HepG2 (cell line): ENCODE results near the gene NEBL. TPM values are rescaled to one million over a fixed set of nuclear protein-coding genes. Genes with fewer than 3 reads are reported as not detected.

Experiments
- ATAC-seq: fragments of 200-7000 bp; cut with Tn5 transposase; 3 replicates; pipeline ENCODE4 v1.9.1; 2020; ENCODE audit warnings: mild to moderate bottlenecking, moderate library complexity
- BruUV-seq: library from RNA; stranded (reverse); fragments of 400-500 nt; replicated peaks from 2 replicates; lab custom pipeline; 2021; lab: Mats Ljungman, UMichigan
- CTCF ChIA-PET: fragments of 300-600 bp; formaldehyde crosslinking; extraction: SDS; loops from one replicate; lab custom pipeline; 2021; ENCODE audit warnings: low total read pairs, inconsistent platforms, low intra/inter-chr PET ratio; lab: Yijun Ruan, JAX
- POLR2A ChIA-PET: fragments of 350-600 bp; sonication (Branson Sonifier 250); formaldehyde crosslinking; loops from one replicate; lab custom pipeline; 2020; ENCODE audit warnings: antibody characterized with exemption, inconsistent platforms; lab: Yijun Ruan, JAX
- DNase-seq: peaks from one replicate; pipeline ENCODE4 v3.0.0-alpha.2; 2015; ENCODE audit warnings: low spot score
- FAIRE-seq: peaks from 3 replicates; lab custom pipeline; 2011; peaks lifted over from hg19 to GRCh38; lab: Jason Lieb, UNC
- H2AFZ ChIP-seq: one replicate; pipeline ENCODE4 v1.6.1; 2011; ENCODE audit warnings: low read length, inconsistent platforms
- H3K27ac ChIP-seq: fragments of 300-600 bp; 3 replicates; pipeline ENCODE4 v1.8.0; 2011; ENCODE audit warnings: mixed run types, mild to moderate bottlenecking, mixed read lengths, low read length, inconsistent platforms; ENCODE audit not compliant: insufficient read depth; ENCODE audit errors: extremely low read length
- H3K27me3 ChIP-seq, 2 experiments: fragments of 200-600 bp in 1 of 2; 2 replicates in 1 of 2; 3 replicates in 1 of 2; pipeline versions ENCODE4 v1.6.0 to v1.8.0; 2011; ENCODE audit warnings: low read length in 2 of 2, mild to moderate bottlenecking in 2 of 2, moderate library complexity in 2 of 2, inconsistent platforms in 1 of 2; ENCODE audit not compliant: insufficient read depth in 2 of 2, control insufficient read depth in 1 of 2
- H3K36me3 ChIP-seq, 2 experiments: fragments of 200-600 bp in 1 of 2; replicated peaks in 1 of 2; 2 replicates in 1 of 2; 3 replicates in 1 of 2; pipeline versions ENCODE4 v1.5.1 to v1.8.0; 2011; ENCODE audit warnings: low read length in 2 of 2, inconsistent platforms in 1 of 2; ENCODE audit not compliant: insufficient read depth in 2 of 2, control insufficient read depth in 1 of 2
- H3K4me1 ChIP-seq: 2 replicates; pipeline ENCODE4 v1.5.1; 2012; ENCODE audit warnings: low read length, inconsistent platforms; ENCODE audit not compliant: insufficient read depth
- H3K4me2 ChIP-seq: 2 replicates; pipeline ENCODE4 v1.6.0; 2011; ENCODE audit warnings: low read depth, low read length, inconsistent platforms
- H3K4me3 ChIP-seq, 3 experiments: fragments of 200-600 bp in 1 of 3; sonication (generic), shearing (Covaris generic) in 1 of 3; replicated peaks in 1 of 3; 2 replicates each; pipeline ENCODE4 v1.5.1; 2011 to 2016; ENCODE audit warnings: low read length in 3 of 3, inconsistent platforms in 2 of 3, low read depth in 2 of 3, mild to moderate bottlenecking in 2 of 3, control low read depth in 1 of 3, mixed read lengths in 1 of 3; ENCODE audit not compliant: insufficient read depth in 1 of 3
- H3K79me2 ChIP-seq: one replicate; pipeline ENCODE4 v1.6.1; 2011; ENCODE audit warnings: low read length, inconsistent platforms; ENCODE audit not compliant: insufficient read depth
- H3K9ac ChIP-seq: 2 replicates; pipeline ENCODE4 v1.6.0; 2011; ENCODE audit warnings: mild to moderate bottlenecking, low read depth, low read length, inconsistent platforms; ENCODE audit not compliant: insufficient read depth
- H3K9me3 ChIP-seq: 2 replicates; pipeline ENCODE4 v1.5.1; 2012; ENCODE audit warnings: mild to moderate bottlenecking, low read length
- H4K20me1 ChIP-seq: 2 replicates; pipeline ENCODE4 v1.6.0; 2011; ENCODE audit warnings: inconsistent platforms, mild to moderate bottlenecking, low read length, moderate library complexity; ENCODE audit not compliant: insufficient read depth
- ATF1 ChIP-seq: IDR thresholded peaks from 2 replicates; pipeline ENCODE4 v1.6.1; 2016; ENCODE audit warnings: mild to moderate bottlenecking, control low read depth
- ATM ChIP-seq: fragments of 450-650 bp; IDR thresholded peaks from 2 replicates; pipeline ENCODE4 v1.7.1; 2017; ENCODE audit warnings: mild to moderate bottlenecking, borderline replicate concordance
- DMAP1 ChIP-seq: IDR thresholded peaks from 2 replicates; pipeline ENCODE4 v1.6.1; 2016
- HMGXB3 ChIP-seq: sonication (generic); formaldehyde crosslinking; IDR thresholded peaks from 2 replicates; pipeline ENCODE4 v1.4.0; 2020; ENCODE audit warnings: missing genetic modification reagents, borderline replicate concordance
- LCORL ChIP-seq, 2 experiments: fragments of 450-650 bp in 1 of 2; sonication (generic) in 1 of 2; formaldehyde crosslinking in 1 of 2; IDR thresholded peaks; 2 replicates each; pipeline versions ENCODE4 v1.5.0 to v1.6.1; 2017 to 2020; ENCODE audit warnings: antibody characterized with exemption in 1 of 2, missing genetic modification reagents in 1 of 2
- MIXL1 ChIP-seq: IDR thresholded peaks from 2 replicates; pipeline ENCODE4 v1.6.1; 2016
- NFKBIZ ChIP-seq: IDR thresholded peaks from 2 replicates; pipeline ENCODE4 v1.6.1; 2018; ENCODE audit warnings: missing genetic modification reagents, missing compliant biosample characterization
- NR3C1 ChIP-seq: sonication (generic); formaldehyde crosslinking; IDR thresholded peaks from 2 replicates; pipeline ENCODE4 v1.4.0; 2020; ENCODE audit warnings: missing genetic modification reagents
- POGK ChIP-seq: sonication (generic); formaldehyde crosslinking; conservative IDR thresholded peaks from 2 replicates; pipeline ENCODE4 v1.8.0; 2022; ENCODE audit warnings: mild to moderate bottlenecking, moderate library complexity, missing genetic modification reagents
- POGZ ChIP-seq: sonication (generic); formaldehyde crosslinking; IDR thresholded peaks from 2 replicates; pipeline ENCODE4 v1.4.0; 2020; ENCODE audit warnings: mild to moderate bottlenecking, missing genetic modification reagents
- RAD51 ChIP-seq: fragments of 450-650 bp; IDR thresholded peaks from 2 replicates; pipeline ENCODE4 v1.6.1; 2016; ENCODE audit warnings: borderline replicate concordance
- TEAD2 ChIP-seq: sonication (generic); formaldehyde crosslinking; IDR thresholded peaks from 2 replicates; pipeline ENCODE4 v1.9.0; 2021; ENCODE audit warnings: missing genetic modification reagents
- TOE1 ChIP-seq: sonication (generic); formaldehyde crosslinking; IDR thresholded peaks from 2 replicates; pipeline ENCODE4 v1.4.0; 2020; ENCODE audit warnings: mild to moderate bottlenecking, missing genetic modification reagents
- ZBTB34 ChIP-seq: sonication (generic); formaldehyde crosslinking; IDR thresholded peaks from 2 replicates; pipeline ENCODE4 v1.8.0; 2022; ENCODE audit warnings: mild to moderate bottlenecking, missing genetic modification reagents
- ZNF138 ChIP-seq: sonication (generic); formaldehyde crosslinking; IDR thresholded peaks from 2 replicates; pipeline ENCODE4 v1.5.0; 2020; ENCODE audit warnings: mild to moderate bottlenecking, low read depth, missing genetic modification reagents
- ZNF598 ChIP-seq: sonication (generic); formaldehyde crosslinking; IDR thresholded peaks from 2 replicates; pipeline ENCODE4 v1.5.1; 2020; ENCODE audit warnings: mild to moderate bottlenecking, missing genetic modification reagents, borderline replicate concordance
- ZNF607 ChIP-seq: sonication (generic); formaldehyde crosslinking; IDR thresholded peaks from 2 replicates; pipeline ENCODE4 v1.5.1; 2020; ENCODE audit warnings: missing genetic modification reagents, mild to moderate bottlenecking, borderline replicate concordance
- ZNF629 ChIP-seq: sonication (generic); formaldehyde crosslinking; conservative IDR thresholded peaks from 2 replicates; pipeline ENCODE4 v1.5.0; 2020; ENCODE audit warnings: missing genetic modification reagents
- ZNF713 ChIP-seq: sonication (generic); formaldehyde crosslinking; IDR thresholded peaks from 2 replicates; pipeline ENCODE4 v1.4.0; 2020; ENCODE audit warnings: mild to moderate bottlenecking, missing genetic modification reagents
- ZNF850 ChIP-seq: sonication (generic); formaldehyde crosslinking; conservative IDR thresholded peaks from 2 replicates; pipeline ENCODE4 v1.9.0; 2021; ENCODE audit warnings: mild to moderate bottlenecking, missing genetic modification reagents
- WGBS: methylation state at CpG from one replicate; pipeline ENCODE4 v1.1.6; 2017; ENCODE audit warnings: low lambda C conversion rate; 5-methylcytosine and 5-hydroxymethylcytosine counted together
- in situ Hi-C: cut with HindIII; loops from 2 replicates; pipeline ENCODE4 v1.10.0; 2017; ENCODE audit warnings: low pct_unique_long_range_greater_than_20kb; ENCODE audit not compliant: extremely low pct_ligation_motif_present
- intact Hi-C: fragments of 100-400 bp; cut with micrococcal nuclease; formaldehyde crosslinking; loops from one replicate; pipeline ENCODE4 v1.10.0; 2022; ENCODE audit not compliant: unreplicated experiment
- polyA plus RNA-seq, 8 experiments: library from polyadenylated mRNA; depleted of rRNA in 3 of 8; stranded (reverse) in 7 of 8; unstranded in 1 of 8; fragments of >200 nt; fragmentation: Illumina TruSeq in 4 of 8; extraction: Trizol in 4 of 8; gene quantifications; 2 replicates each; pipeline versions ENCODE4 v1.2.1 to v1.2.3, GENCODE V29; 2011 to 2016; ENCODE audit warnings: low read depth in 4 of 8, missing spikeins in 1 of 8, mixed read lengths in 1 of 8; ENCODE audit not compliant: insufficient read depth in 1 of 8
- total RNA-seq, 5 experiments: library from RNA; depleted of rRNA; stranded (reverse); fragments of >200 nt; fragmentation: Illumina TruSeq; extraction: Trizol; gene quantifications; 2 replicates each; pipeline ENCODE4 v1.2.3, GENCODE V29; 2016; ENCODE audit warnings: low read depth in 1 of 5

Gene NEBL
- total and polyA plus RNA-seq, 2 of the 13 experiments (the other 11 are each of a cell fraction or from before 2014, with no cell fraction given): not detected

GRCh38 chr10:20856484-20856883 lies 40.6 kb downstream of the NEBL start:
- no peak for FAIRE-seq
- Histone ChIP-seq H3K4me2 (no peak overlapping the region), H3K36me3 (no peaks in the 10 kb centered on the region), H3K27me3 (no peaks in the 10 kb centered on the region), H3K79me2 (no peaks in the 10 kb centered on the region), H3K9me3 (no peaks in the 10 kb centered on the region), H2AFZ (no peak overlapping the region), H3K27ac (no peak overlapping the region), H3K4me3 (no peak overlapping the region), H4K20me1 (no peaks in the 10 kb centered on the region), H3K9ac (no peak overlapping the region), H3K4me1 (no peaks in the 10 kb centered on the region)
- CTCF ChIA-PET: interaction anchor here (1.2 kb wide), 1 partner anchor 414 kb away, joined by 3 read pairs; no protein-coding TSS in a partner anchor
- intact Hi-C loops: loop anchor here (10.0 kb wide), 1 partner anchor 1442 kb away; no protein-coding TSS in a partner anchor
- BruUV-seq: no TSS peak
- WGBS: 2% methylated on average over 1 of the region's 1 CpG
- POLR2A ChIA-PET: no interaction called here
- DNase-seq: no peak
- in situ Hi-C loops: loop anchor here (5.0 kb wide), 1 partner anchor 411 kb away; no protein-coding TSS in a partner anchor
- TF ChIP-seq NR3C1 (CRISPR knock-in tag) (no peak), ZNF629 (no peak), TOE1 (CRISPR knock-in tag) (no peak), ZBTB34 (CRISPR knock-in tag) (no peak), LCORL (IDR thresholded peaks at IDR 0.05) (no peak), LCORL (CRISPR knock-in tag; IDR thresholded peaks at IDR 0.05) (no peak), MIXL1 (CRISPR knock-in tag) (no peak), ZNF138 (CRISPR knock-in tag) (no peak), ZNF598 (CRISPR knock-in tag) (no peak), RAD51 (no peak), NFKBIZ (CRISPR knock-in tag) (no peak), ZNF713 (CRISPR knock-in tag) (no peak), ZNF607 (CRISPR knock-in tag) (no peak), ATM (no peak), ATF1 (CRISPR knock-in tag) (no peak), POGZ (CRISPR knock-in tag) (no peak), POGK (CRISPR knock-in tag) (no peak), ZNF850 (CRISPR knock-in tag) (no peak), HMGXB3 (no peak), DMAP1 (no peak), TEAD2 (no peak)
- ATAC-seq: no peak
